ENCODE results near the gene CCL18.
"Not testable (repeated sequence)": the region's sequence is repeated elsewhere in the genome, so short reads cannot be mapped to it uniquely, and the experiment has no call there.

CCL18 gene

DNA sequence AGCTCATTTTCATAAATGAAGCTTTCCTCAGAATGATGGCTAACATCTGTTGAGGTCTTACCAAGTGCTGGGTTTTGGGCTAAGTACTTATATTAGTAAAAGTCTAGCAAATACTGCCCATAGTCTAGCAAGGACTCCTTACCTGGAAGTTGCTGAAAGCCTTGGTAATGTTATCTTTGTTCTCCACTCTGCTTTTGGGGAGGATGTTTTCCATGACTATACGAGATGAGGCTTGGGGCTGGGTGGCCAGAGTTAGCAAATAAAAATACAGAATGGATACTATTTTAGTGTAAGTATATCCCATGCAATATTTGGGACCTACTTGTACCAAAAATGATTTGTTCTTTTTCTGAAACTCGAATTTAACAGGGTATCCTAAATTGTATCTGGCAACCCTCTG is 7.7 kb downstream of the CCL18 start:
- no peak for DNase-seq (ENCODE audit: low spot score)

DNA sequence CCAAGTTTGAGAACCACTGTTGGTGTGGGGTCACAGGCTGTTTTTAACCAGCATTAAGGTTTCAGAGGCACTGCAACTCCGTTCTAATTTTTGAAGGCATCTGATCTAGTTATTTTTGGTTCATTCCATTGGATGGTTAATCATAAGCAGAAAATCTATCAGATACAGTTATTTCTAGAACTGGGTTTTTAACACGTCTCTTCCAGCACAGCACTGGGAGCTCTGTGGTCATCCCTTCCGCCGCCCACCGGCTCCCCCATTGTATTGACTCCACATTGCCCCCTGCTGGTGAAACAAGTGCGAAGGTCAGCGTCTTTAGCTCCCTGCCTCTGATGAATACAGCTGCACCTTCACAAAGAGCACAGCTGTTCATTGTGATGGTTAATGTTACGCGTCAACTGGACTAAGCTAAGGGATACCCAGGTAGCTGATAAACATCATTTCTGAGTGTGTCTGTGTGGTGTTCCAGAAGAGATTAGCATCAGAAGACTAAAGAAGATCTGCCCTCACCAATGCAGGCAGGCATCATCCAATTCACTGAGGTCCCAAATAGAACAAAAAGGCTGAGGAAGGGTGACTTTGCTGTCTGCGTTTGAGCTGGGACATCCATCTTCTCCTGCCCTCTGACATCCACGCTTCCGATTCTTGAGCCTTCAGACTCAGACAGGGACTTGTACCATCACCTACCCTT is 8.5 kb downstream of the CCL18 start:
- peak; percentile 29 for DNase-seq (ENCODE audit: low spot score)

DNA sequence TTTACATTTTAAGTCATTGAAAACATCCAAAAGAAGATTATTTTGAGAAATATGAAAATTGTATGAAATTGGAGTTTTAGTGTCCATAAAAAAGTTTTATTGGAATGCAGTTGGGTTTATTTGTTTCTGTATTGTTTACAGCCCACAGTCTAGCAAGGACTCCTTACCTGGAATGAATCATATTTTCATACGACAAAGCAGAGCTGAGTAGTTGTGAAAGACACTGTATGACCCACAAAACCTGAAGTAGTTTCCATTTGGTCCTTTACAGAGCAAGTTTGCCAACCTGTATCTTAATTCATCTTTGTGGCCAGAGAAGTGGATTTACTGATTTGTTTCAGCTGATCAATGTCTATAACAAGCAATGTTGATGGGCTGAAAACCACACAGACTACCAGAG is 10.3 kb downstream of the CCL18 start:
- DNase-seq (ENCODE audit: low spot score): no peak

DNA sequence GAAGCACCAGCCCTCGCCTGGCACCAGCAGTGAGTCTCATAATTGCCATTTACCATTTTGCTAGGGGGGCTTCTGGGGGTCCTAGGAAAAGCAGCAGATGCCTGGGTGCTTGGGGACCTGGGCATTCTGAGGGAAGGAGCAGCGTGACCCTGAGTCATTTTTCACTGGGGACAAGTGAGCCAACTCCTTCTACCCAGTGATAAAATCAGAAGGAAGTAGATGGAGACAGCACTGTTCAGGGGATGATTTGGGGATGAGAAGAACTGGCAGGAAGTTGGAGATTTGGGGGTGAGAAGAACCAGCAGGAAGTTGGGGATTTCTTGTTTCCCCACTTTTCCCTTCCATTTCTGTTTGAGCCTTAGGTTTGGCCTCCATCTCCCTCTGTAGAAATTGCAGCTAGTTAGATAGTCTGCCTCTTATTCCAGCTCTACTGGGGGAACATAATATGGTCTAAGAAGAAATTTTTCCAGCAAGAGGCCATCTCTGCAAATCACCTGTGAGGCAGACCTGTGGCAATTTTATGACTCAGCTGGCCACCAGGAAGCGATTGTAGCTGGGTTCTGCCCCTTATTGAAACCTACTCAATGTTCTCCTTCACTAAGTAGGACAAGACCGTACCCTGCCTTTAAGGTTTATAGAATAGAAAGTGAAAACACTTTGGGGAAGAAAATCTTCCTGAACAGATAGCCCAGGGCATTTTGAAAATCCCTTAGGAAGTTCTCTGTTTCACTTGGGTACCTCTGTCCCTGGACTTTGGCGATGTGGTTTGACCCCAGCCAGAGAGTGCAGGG is 17.8 kb downstream of the CCL18 start:
- DNase-seq (ENCODE audit: low spot score): not testable (repeated sequence)

DNA sequence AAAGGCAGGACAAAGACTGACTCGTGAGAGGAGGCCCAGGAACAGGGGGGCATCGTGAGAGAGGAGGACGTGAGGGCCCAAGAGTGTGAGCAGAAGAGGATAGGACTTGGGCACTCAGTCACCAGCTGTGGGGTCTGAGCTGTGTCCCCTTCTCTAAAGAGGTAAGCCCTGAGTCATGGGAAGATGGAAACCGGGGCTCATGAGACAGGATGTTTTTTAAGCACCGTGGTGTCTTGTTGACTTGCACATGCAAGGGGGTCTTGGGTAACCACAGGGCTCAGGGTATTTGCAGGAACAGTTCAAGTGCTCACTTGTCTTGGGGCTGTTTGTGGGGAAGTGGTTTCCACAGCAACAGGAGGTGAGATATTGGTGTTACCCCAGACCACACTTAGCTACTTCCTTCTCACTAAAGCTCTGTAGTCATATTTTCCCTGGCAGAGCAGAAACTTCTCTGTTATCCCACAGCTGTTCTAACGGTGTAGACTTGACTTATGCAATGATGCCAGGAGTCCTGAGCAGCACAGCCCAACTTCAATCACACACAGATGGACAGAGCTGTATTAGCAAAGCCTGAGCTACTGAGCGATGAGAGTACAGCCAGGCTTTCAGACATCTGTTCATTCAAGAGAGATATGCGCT is 18.5 kb downstream of the CCL18 start:
- DNase-seq (ENCODE audit: low spot score): not testable (repeated sequence)

DNA sequence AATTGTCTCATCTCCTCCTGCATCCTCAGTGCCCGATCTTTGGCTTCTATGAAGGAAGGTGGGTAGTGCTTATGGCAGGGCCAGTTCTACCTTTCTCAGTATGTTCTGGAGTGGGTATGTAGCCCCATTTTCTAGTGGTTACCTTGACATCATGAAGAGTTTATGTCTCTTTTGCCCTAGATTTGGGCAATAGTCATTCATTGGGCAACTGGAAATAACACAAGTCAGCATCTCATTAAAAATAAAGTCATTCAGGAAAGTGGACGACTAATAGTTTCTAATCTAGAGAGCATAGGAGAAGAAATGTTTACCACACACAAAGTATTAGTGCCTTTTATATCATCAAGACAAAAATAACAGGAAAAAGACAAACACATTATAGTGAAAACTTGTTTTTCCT is 19.6 kb downstream of the CCL18 start:
- DNase-seq (ENCODE audit: low spot score): not testable (repeated sequence)

DNA sequence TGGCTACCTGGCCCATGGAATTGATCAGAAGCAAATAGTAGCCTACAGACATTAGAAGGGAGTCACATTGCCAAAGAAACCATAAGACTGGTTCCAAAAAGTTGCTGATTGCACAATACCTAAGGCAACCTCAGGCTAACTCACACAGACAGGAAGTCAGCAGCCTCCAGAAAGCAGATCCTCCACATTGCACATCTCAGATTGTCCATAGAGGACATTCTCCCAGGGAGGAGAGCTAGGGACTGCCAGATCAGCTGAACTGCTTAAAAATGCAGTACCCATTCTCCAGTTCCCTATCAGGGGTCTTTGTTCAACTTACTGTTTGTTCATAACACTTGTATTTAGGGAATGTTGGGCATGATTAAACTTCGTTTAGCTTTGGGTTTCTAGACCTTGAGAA is 21.7 kb downstream of the CCL18 start:
- no peak for DNase-seq (ENCODE audit: low spot score)

DNA sequence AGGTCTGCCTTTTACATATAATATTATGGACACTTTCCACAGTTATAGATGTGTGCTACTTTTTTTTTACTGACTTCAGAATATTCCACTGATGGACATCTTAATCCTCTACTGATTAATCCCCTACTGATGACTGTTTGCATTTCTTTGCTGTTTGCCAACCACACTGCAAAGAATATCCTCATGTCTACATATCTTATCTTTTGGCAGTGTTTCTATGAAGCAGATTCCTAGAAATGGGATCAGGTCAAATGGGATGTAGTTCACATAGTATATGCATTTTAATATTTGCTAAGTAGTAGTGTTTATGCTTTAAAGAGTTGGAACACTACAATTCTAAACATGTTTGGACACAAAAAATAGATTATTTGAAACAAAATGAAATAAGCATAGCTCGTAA is 22.7 kb downstream of the CCL18 start:
- no peak for DNase-seq (ENCODE audit: low spot score)

DNA sequence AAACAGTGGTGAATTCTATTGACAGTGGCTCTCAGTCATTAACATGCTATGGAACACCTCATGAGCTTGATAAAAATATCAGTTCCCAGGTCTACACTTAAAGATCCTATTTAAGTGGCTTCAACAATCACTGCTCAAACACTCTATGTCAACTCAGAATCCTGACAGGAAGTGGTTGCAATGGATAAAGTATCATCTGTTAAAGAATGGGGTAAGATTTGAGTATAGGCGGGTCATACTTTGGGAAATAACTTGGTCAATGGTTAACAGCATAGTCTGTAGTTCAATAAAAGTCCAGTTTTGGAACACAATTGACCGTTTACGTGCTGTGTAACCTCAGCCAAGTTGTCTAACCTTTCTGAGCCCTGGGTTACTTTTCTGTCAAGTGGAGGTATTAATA is 23.4 kb downstream of the CCL18 start:
- DNase-seq (ENCODE audit: low spot score): not testable (repeated sequence)

DNA sequence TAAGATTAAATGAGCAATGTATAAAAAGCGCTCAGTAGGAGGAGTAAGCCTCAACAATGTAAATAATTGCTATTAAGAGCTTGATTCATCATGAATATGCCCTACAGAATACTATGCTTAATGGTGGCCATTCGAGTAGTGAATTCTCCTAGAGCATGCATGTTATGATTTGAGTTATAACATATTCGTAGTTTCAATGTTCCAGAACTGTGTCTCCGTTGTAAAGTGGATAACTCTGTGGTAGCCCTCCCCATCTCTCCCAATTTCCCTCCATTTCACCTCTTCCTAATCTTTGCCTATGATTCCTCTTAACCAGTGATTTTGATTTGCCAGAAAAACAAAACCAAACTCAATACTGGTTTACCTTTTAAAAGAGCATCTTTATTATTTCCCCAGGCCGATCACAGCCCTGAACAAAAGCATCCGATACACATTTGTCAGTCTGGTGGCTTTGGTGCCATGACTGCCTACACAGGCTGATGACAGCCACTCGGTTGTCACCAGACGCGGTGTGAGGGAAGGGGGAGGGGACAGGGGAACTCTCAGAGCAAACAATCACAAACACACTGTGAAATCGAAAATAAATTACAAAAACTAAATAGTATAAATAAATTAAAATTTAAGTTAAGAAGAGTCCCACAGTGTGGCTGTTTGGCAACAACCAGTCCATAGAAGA is 24.0 kb downstream of the CCL18 start:
- not testable (repeated sequence) for DNase-seq (ENCODE audit: low spot score)

DNA sequence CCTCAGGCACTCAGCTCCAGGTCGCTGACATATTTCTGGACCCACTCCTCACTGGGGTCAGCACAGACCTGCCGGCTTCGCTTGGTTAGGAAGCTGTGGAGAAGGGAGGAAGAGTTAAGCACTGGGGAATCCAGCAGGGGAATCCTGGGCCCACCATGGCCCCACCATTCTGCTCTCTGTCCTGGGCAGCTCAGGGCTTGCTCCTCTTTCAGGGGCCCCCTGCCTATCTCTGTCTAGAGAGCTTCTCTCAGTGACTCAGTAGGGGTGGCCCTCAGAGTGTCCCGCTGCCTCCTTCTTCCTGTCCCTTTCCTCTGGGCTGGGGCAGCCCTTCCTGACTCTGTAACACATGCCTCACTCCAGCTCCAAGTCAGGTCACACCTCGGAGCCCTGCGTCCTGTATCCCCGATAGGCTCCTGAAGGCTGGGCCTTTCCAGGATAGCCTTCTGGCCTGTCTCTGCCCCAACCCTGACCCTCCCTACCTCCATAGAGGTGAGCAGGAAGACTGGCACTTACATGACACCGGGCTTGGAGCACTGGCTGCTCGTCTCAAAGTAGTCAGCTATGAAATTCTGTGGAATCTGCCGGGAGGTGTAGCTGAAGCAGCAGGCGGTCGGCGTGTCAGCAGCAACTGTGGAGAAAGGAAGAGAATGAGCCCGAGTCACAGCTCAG is 24.7 kb downstream of the CCL18 start:
- DNase-seq (ENCODE audit: low spot score): no peak

DNA sequence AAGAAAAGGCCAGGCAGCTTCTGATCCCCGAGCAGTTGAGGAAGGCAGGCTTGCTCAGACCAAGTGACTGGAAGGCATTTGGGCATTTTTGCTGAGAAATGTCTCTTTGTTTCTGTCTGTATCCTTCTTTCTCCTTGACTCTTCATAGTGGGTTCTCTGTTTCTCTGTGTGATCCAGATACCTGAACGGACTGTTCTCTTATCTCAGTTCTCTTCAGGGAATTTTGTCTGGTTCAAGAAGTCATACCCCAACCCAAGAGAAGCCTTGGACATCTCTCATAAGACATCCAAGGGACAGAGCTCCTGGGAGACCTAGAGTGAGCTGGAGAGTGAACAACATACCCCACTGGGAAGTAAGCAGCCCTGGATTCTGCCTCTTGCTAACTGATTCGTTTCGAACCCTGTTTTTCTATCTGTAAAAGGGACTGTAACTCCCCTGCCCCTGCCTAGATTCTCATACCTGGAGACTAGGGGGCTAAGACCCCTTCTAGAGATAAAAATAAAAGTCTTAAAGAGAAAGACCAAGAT is 25.3 kb downstream of the CCL18 start:
- DNase-seq (ENCODE audit: low spot score): no peak

DNA sequence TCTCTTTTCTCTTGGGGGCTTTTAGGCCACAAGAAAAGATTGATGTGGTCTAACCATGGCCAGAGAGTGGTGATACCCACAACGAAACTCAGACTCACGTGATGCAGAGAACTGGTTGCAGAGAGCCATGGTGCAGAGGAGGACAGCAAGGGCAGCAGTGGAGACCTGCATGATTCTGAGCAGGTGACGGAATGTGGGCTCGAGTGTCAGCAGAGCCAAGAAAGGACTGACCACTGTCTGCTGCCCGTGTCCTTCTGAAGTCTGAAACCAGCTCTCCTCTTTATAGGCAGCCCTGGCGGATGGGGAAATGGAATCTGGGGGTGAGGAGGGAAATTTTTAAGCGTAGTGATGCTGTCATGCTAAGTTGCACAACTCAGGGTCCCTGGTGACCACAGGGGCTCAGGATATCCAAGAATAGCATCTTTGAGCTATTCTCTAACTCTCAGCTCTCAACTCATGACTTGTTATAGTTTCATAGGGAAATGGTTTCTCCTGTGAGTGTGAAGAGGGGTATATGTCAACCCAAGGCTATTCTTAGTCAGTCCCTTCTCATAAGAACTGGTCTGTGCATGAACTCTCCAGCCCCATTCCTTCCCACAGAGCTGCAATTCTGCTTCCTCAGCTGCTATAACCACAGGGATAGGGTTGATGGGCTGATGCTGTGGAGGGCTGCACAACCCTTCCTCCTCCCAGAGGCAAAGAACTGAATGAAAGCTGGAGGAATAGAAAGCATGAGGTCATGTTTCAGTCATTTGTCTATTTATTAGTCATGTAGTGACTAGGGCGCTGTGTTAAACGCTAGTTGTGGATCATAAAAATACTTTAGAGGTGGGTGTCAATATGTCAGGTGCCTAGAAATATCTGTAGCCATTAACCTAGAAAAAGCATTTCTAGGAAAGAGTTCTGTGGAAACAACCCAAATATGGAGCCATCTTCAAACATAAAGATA is 26.1 kb downstream of the CCL18 start, which contains the start of gene CCL3:
Gene CCL3 (minus strand): TSS at position 256 of the 949 bp plus-strand sequence. CDS start 85 bp downstream, at position 171.
- DNase-seq (ENCODE audit: low spot score): no peak

DNA sequence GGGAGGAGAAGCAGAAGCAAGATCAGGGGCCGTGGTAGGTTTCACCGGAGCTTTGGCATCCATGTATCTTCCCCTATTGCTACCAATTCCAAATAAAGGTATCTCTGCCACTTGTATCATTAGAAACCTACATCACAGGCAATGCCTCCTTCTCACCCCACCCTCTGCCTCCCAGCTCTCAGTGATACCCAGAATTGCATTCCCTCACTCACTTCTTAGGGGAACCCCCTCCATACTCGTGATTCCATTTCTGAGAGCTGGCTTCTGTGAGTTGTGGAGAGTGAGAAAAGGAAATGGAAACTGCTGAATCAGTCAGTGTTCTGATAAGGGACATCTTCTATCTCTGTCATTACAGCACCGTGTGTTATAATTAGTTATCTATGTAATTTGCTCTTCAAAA is 28.2 kb downstream of the CCL18 start:
- no peak for DNase-seq (ENCODE audit: low spot score)

DNA sequence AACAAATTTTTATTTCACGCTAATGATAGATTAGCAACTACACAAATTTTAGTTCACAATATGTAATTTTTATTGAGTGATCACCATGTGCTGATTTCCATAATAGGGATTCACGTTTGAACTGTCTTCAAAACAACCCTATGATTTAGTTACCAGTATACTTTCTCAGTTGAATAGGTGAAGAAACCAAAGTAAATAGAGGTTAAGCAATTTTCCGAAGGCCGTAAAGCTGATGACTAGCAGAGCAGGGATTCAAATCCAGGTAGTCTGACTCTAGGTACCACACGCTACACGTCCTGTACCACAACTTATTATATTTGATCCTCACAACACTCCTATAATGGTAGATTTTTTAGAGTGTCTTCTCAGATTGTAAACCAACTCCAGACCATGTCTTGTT is 28.6 kb downstream of the CCL18 start:
- not testable (repeated sequence) for DNase-seq (ENCODE audit: low spot score)

DNA sequence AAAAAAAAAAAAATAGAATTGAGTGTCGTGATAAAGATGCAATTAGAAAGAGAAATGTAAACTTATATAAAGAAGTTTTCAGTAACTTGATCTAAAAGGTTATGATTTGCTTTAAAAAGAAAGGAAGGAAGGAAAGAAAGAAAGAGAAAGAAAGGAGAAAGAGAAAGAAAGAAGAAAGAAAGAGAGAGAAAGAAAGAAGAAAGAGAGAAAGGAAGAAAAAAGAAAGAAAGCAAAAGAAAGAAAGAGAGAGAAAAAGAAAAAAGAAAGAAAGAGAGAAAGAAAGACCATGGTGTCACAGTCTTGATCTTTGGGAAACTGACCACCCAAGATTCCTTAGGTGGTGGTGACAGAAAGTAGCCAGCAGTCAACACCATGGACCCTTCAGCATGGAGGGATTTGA is 30.2 kb downstream of the CCL18 start:
- DNase-seq (ENCODE audit: low spot score): no peak

DNA sequence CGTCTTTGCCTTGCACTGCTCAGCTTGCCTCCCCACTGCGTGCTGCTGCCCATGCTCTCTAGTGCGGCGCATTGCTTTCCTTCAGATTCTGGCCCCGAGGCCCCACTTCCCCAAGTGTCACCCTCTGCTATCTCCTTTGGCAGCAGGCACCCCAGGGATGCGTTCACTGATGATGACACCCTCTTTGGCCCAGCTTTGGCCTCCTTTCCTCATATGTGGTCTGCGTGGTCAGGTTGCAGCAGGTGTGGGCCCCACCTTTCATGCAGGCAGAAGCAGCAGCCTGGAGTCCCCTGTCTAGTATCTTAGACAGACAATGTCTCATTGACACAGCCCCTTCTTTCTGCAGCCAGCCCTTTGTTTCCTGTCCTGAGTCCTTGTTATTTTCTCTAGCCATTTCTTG is 30.7 kb downstream of the CCL18 start:
- no peak for DNase-seq (ENCODE audit: low spot score)

DNA sequence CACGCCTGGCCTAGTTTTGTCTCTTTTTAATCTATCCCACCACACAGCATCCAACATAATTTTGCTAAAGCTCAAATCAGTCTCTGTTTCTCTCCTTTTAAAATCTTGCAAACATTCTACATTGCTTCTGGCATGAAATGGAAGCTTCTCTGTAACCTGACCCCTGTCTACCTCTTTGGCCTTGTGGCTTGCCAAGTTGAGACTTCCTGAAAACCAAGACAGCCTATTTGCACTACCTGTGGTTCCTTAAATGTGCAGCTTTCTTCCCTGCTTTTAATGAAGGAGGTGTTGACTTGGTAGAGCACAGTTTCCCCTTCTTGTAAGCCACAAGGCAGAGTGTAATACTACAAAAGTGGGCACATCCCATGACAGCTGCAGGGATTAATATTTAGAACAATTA is 31.9 kb downstream of the CCL18 start:
- no peak for DNase-seq (ENCODE audit: low spot score)

DNA sequence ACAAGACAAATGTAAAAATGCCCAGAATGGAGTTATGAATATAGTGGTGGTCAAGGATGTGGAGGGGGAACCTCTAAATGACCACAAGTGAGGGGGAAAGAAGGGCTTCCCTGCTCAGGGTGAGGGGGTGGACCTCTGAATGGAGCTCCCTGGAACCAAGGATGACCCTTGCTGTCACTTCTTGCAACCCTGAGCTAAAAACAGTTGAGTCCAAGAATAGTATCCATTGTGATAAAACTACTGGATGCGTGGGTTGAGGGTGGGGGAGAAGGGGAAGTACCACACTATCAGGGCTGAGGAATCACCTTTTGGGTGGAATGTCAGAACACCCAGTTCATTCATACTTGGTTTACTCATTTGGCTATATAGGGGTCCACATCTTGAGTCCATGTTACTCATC is 34.9 kb downstream of the CCL18 start:
- DNase-seq (ENCODE audit: low spot score): not testable (repeated sequence)

DNA sequence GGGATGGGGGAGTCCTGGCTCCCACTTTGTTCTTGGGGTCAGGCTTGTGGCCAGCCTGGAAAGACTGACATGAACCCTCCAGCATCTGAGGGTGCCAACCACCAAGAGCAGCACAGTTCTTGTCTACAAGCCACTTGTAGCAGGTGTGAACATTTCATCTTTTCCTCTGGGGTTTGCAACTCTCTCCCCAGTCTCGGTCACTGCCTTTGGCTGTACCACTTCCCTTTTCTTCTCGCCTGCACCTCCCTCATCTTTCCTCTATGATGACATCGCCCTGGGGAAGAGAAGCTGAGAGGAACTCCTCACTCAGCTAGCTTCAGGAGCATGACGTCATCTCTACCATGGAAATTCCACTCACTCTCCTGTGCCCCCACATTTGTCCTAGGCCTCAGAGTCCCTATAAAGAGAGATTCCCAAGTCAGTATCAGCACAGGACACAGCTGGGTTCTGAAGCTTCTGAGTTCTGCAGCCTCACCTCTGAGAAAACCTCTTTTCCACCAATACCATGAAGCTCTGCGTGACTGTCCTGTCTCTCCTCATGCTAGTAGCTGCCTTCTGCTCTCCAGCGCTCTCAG is 39.4 kb downstream of the CCL18 start, which contains the start of gene CCL4:
Gene CCL4 (plus strand): TSS at position 427 of the 575 bp plus-strand sequence. CDS start 79 bp downstream, at position 506.
- not testable (repeated sequence) for DNase-seq (ENCODE audit: low spot score)

Data from SW480 (cell line).